IMR-90 (cell line): ENCODE measurements around the gene OR2T4. TPM values are rescaled to one million over a fixed set of nuclear protein-coding genes. Genes with fewer than 3 reads are reported as not detected.

Experiments used
- ATAC-seq: fragments of 200-7000 bp; cut with Tn5 transposase; 2 replicates; pipeline ENCODE4 v1.9.1; 2020; ENCODE audit warnings: low read depth, mild to moderate bottlenecking, moderate library complexity
- BruUV-seq: library from RNA; stranded (reverse); fragments of 400-500 nt; replicated peaks from 2 replicates; lab custom pipeline; 2021; lab: Mats Ljungman, UMichigan
- CTCF ChIA-PET: fragments of 300-600 bp; formaldehyde crosslinking; extraction: SDS; loops from one replicate; lab custom pipeline; 2021; ENCODE audit warnings: antibody characterized with exemption; lab: Yijun Ruan, JAX
- POLR2A ChIA-PET: fragments of 300-600 bp; sonication (Branson Sonifier 250); formaldehyde crosslinking; loops from one replicate; lab custom pipeline; 2022; ENCODE audit warnings: antibody characterized with exemption; ENCODE audit not compliant: unreplicated experiment; lab: Charles Lee
- DNase-seq: peaks from one replicate; pipeline ENCODE4 v3.0.0; 2013
- H2AFZ ChIP-seq: replicated peaks from 2 replicates; pipeline ENCODE3; 2013; ENCODE audit warnings: low read length, mild to moderate bottlenecking; ENCODE audit not compliant: poor library complexity
- H2AK5ac ChIP-seq: 2 replicates; pipeline ENCODE4 v1.6.1; 2013; ENCODE audit warnings: low read depth, low read length, inconsistent platforms
- H2AK9ac ChIP-seq: replicated peaks from 2 replicates; pipeline ENCODE3; 2013; ENCODE audit warnings: mild to moderate bottlenecking, low read depth, low read length, moderate library complexity; ENCODE audit not compliant: poor library complexity
- H2BK120ac ChIP-seq: 2 replicates; pipeline ENCODE4 v1.6.1; 2013; ENCODE audit warnings: low read depth, low read length, inconsistent platforms
- H2BK15ac ChIP-seq: 3 replicates; pipeline ENCODE4 v1.6.1; 2013; ENCODE audit warnings: low read depth, low read length, inconsistent platforms
- H2BK20ac ChIP-seq: 2 replicates; pipeline ENCODE4 v1.6.1; 2013; ENCODE audit warnings: low read depth, mild to moderate bottlenecking, inconsistent platforms, low read length, moderate library complexity
- H2BK5ac ChIP-seq: 2 replicates; pipeline ENCODE4 v1.6.1; 2013; ENCODE audit warnings: mild to moderate bottlenecking, low read depth, low read length, inconsistent platforms; ENCODE audit not compliant: poor library complexity, severe bottlenecking
- H3K14ac ChIP-seq: replicated peaks from 2 replicates; pipeline ENCODE4 v1.6.1; 2013; ENCODE audit warnings: low read depth, low read length, inconsistent platforms
- H3K18ac ChIP-seq: 2 replicates; pipeline ENCODE4 v1.6.1; 2013; ENCODE audit warnings: low read depth, low read length, control low read depth
- H3K23ac ChIP-seq: 2 replicates; pipeline ENCODE4 v1.6.1; 2013; ENCODE audit warnings: low read depth, low read length, inconsistent platforms
- H3K27ac ChIP-seq: 2 replicates; pipeline ENCODE4 v1.5.1; 2013; ENCODE audit warnings: mild to moderate bottlenecking, control low read depth, low read length; ENCODE audit not compliant: insufficient read depth
- H3K27me3 ChIP-seq: 2 replicates; pipeline ENCODE4 v1.6.1; 2013; ENCODE audit warnings: low read length; ENCODE audit not compliant: control insufficient read depth, insufficient read depth
- H3K36me3 ChIP-seq: 2 replicates; pipeline ENCODE4 v1.6.1; 2013; ENCODE audit warnings: low read length, mixed read lengths; ENCODE audit not compliant: control insufficient read depth, insufficient read depth
- H3K4ac ChIP-seq: 2 replicates; pipeline ENCODE4 v1.6.1; 2013; ENCODE audit warnings: low read depth, low read length, inconsistent platforms
- H3K4me1 ChIP-seq: 2 replicates; pipeline ENCODE4 v1.6.1; 2013; ENCODE audit warnings: low read length, mixed read lengths; ENCODE audit not compliant: control insufficient read depth, insufficient read depth
- H3K4me2 ChIP-seq: 2 replicates; pipeline ENCODE4 v1.6.1; 2013; ENCODE audit warnings: low read depth, mild to moderate bottlenecking, control low read depth, low read length, moderate library complexity
- H3K4me3 ChIP-seq: 2 replicates; pipeline ENCODE4 v1.5.1; 2013; ENCODE audit warnings: low read depth, mild to moderate bottlenecking, control low read depth, low read length, moderate library complexity; ENCODE audit not compliant: insufficient read depth
- H3K56ac ChIP-seq: 2 replicates; pipeline ENCODE4 v1.6.1; 2013; ENCODE audit warnings: low read length, inconsistent platforms; ENCODE audit not compliant: insufficient read depth; ENCODE audit errors: extremely low read depth
- H3K79me1 ChIP-seq, 2 experiments: 2 replicates each; pipeline ENCODE4 v1.6.1; 2013; ENCODE audit warnings: low read length in 2 of 2, inconsistent platforms in 1 of 2, low read depth in 1 of 2
- H3K9ac ChIP-seq: 2 replicates; pipeline ENCODE4 v1.6.1; 2013; ENCODE audit warnings: low read depth, low read length, control low read depth
- H3K9me1 ChIP-seq: 2 replicates; pipeline ENCODE4 v1.6.1; 2013; ENCODE audit warnings: low read length, inconsistent platforms; ENCODE audit not compliant: insufficient read depth
- H3K9me3 ChIP-seq: 2 replicates; pipeline ENCODE4 v1.6.1; 2013; ENCODE audit warnings: low read length; ENCODE audit not compliant: control insufficient read depth, insufficient read depth
- H4K20me1 ChIP-seq: 2 replicates; pipeline ENCODE4 v1.6.1; 2013; ENCODE audit warnings: low read length, inconsistent platforms; ENCODE audit not compliant: insufficient read depth
- H4K5ac ChIP-seq: 2 replicates; pipeline ENCODE4 v1.6.1; 2013; ENCODE audit warnings: mild to moderate bottlenecking, low read depth, low read length, control low read depth
- H4K8ac ChIP-seq, 2 experiments: 2 replicates each; pipeline ENCODE4 v1.6.1; 2013; ENCODE audit warnings: low read depth in 2 of 2, low read length in 2 of 2, control low read depth in 1 of 2, inconsistent platforms in 1 of 2
- H4K91ac ChIP-seq: 2 replicates; pipeline ENCODE4 v1.6.1; 2013; ENCODE audit warnings: low read depth, low read length, inconsistent platforms; ENCODE audit not compliant: insufficient read depth
- CEBPB ChIP-seq: IDR thresholded peaks from 2 replicates; pipeline ENCODE4 v1.6.1; 2012; ENCODE audit warnings: low read depth, low read length, improper control_type of control experiment
- CHD1 ChIP-seq: IDR thresholded peaks from 2 replicates; pipeline ENCODE4 v1.6.1; 2012; ENCODE audit warnings: low read depth, low read length, improper control_type of control experiment
- CTCF ChIP-seq: conservative IDR thresholded peaks from 2 replicates; pipeline ENCODE4 v1.5.1; 2012; ENCODE audit warnings: mild to moderate bottlenecking, low read depth, low read length, improper control_type of control experiment
- FOS ChIP-seq: fragments of 150-350 bp; IDR thresholded peaks from 2 replicates; pipeline ENCODE4 v1.6.1; 2016; ENCODE audit warnings: low read depth, low read length
- MAFK ChIP-seq: IDR thresholded peaks from 2 replicates; pipeline ENCODE4 v1.6.1; 2012; ENCODE audit warnings: low read depth, low read length, improper control_type of control experiment
- MAZ ChIP-seq: IDR thresholded peaks from 2 replicates; pipeline ENCODE4 v1.6.1; 2012; ENCODE audit warnings: low read depth, mild to moderate bottlenecking, low read length, improper control_type of control experiment, moderate library complexity, borderline replicate concordance
- MXI1 ChIP-seq: IDR thresholded peaks from 2 replicates; pipeline ENCODE4 v1.6.1; 2012; ENCODE audit warnings: low read depth, mild to moderate bottlenecking, low read length, moderate library complexity, borderline replicate concordance
- POLR2A ChIP-seq: IDR thresholded peaks from 2 replicates; pipeline ENCODE4 v1.6.1; 2012; ENCODE audit warnings: mild to moderate bottlenecking, low read depth, low read length
- RFX5 ChIP-seq: IDR thresholded peaks from 2 replicates; pipeline ENCODE4 v1.8.0; 2012; ENCODE audit warnings: low read depth, mild to moderate bottlenecking, low read length, moderate library complexity
- WGBS, 2 experiments: methylation state at CpG; one replicate each; pipeline versions ENCODE4 v1.1.5 to v1.1.7; 2013; ENCODE audit warnings: missing lambda C conversion rate in 2 of 2; ENCODE audit not compliant: insufficient read length in 1 of 2; ENCODE audit errors: extremely low coverage in 2 of 2; 5-methylcytosine and 5-hydroxymethylcytosine counted together
- dilution Hi-C: fragments of 300-500 bp; cut with HindIII; formaldehyde crosslinking; loops from one replicate; pipeline ENCODE4 v1.14.3; 2018; ENCODE audit warnings: low sequenced_read_pairs; ENCODE audit not compliant: unreplicated experiment
- in situ Hi-C: fragments of 300-500 bp; cut with MboI; formaldehyde crosslinking; loops from 3 replicates; pipeline ENCODE4 v1.14.3; 2019; ENCODE audit warnings: low sequenced_read_pairs, inconsistent platforms, mixed read lengths
- intact Hi-C: fragments of 100-400 bp; cut with micrococcal nuclease; formaldehyde crosslinking; loops from 2 replicates; pipeline ENCODE4 v1.10.0; 2022
- polyA plus RNA-seq, 3 experiments: library from polyadenylated mRNA; depleted of rRNA; stranded (reverse); fragments of >200 nt; gene quantifications; 2 replicates each; pipeline ENCODE4 v1.2.3, GENCODE V29; 2012; ENCODE audit warnings: low replicate concordance in 1 of 3
- total RNA-seq: library from RNA; depleted of rRNA; stranded (reverse); fragments of >200 nt; gene quantifications from 2 replicates; pipeline ENCODE4 v1.2.3, GENCODE V29; 2012
- TF ChIP-seq, protein P1 (sequence below): fragments of 150-350 bp; IDR thresholded peaks from 2 replicates; pipeline ENCODE4 v1.6.1; 2017; ENCODE audit warnings: mild to moderate bottlenecking, antibody characterized with exemption, low read length, low read depth
- TF ChIP-seq, protein P2 (sequence below): fragments of 150-350 bp; IDR thresholded peaks from 2 replicates; pipeline ENCODE4 v1.6.1; 2016; ENCODE audit warnings: low read depth, mild to moderate bottlenecking, low read length, moderate library complexity, borderline replicate concordance

Gene OR2T4
- total and polyA plus RNA-seq, 2 of the 4 experiments (the other 2 are of a cell fraction), result not detected

GRCh38 chr1:248406721-248407692 lies 45.5 kb downstream of the OR2T4 start:
- Histone ChIP-seq H3K36me3 (no peaks in the 10 kb centered on the region), H3K9me1 (no peaks in the 10 kb centered on the region), H3K23ac (no peak overlapping the region), H3K4me1 (no peaks in the 10 kb centered on the region), H3K18ac (no peak overlapping the region), H2AK9ac (no peak overlapping the region), H3K4me2 (no peak overlapping the region), H4K5ac (no peak overlapping the region), H3K79me1 (no peaks in the 10 kb centered on the region), H2BK120ac (no peak overlapping the region), H3K4me3 (no peak overlapping the region), H3K27ac (no peak overlapping the region), H4K91ac (no peak overlapping the region), H2AFZ (no peak overlapping the region), H3K56ac (no peak overlapping the region), H2AK5ac (no peak overlapping the region), H3K4ac (no peak overlapping the region), H2BK20ac (no peak overlapping the region), H3K14ac (no peak overlapping the region), H2BK15ac (no peak overlapping the region), H4K20me1 (no peaks in the 10 kb centered on the region), H3K9ac (no peak overlapping the region), H3K27me3 (no peaks in the 10 kb centered on the region), H4K8ac (no peak overlapping the region), H3K9me3 (peaks cover 24% of the 10 kb centered on the region), H2BK5ac (no peak overlapping the region)
- intact Hi-C loops, result no loop called here
- TF ChIP-seq, protein P1, sequence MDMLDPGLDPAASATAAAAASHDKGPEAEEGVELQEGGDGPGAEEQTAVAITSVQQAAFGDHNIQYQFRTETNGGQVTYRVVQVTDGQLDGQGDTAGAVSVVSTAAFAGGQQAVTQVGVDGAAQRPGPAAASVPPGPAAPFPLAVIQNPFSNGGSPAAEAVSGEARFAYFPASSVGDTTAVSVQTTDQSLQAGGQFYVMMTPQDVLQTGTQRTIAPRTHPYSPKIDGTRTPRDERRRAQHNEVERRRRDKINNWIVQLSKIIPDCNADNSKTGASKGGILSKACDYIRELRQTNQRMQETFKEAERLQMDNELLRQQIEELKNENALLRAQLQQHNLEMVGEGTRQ, result no peak
- TF ChIP-seq POLR2A (no peak), CTCF (no peak), FOS (no peak), CEBPB (no peak), MAFK (no peak), CHD1 (no peak), RFX5 (no peak), MAZ (no peak), MXI1 (no peak)
- TF ChIP-seq, protein P2, sequence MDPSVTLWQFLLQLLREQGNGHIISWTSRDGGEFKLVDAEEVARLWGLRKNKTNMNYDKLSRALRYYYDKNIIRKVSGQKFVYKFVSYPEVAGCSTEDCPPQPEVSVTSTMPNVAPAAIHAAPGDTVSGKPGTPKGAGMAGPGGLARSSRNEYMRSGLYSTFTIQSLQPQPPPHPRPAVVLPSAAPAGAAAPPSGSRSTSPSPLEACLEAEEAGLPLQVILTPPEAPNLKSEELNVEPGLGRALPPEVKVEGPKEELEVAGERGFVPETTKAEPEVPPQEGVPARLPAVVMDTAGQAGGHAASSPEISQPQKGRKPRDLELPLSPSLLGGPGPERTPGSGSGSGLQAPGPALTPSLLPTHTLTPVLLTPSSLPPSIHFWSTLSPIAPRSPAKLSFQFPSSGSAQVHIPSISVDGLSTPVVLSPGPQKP, result no peak
- POLR2A ChIA-PET, result no interaction called here
- no peak for ATAC-seq
- in situ Hi-C loops, result no loop called here
- no peak for DNase-seq
- CTCF ChIA-PET, result no interaction called here
- WGBS, 2 experiments, result no CpG with 5 or more reads among the region's 8 CpGs
- dilution Hi-C loops, result no loop called here
- no TSS peak for BruUV-seq
